Endothelial cell (in vitro differentiated cells): ENCODE data around the gene CPZ. TPM values are rescaled to one million over a fixed set of nuclear protein-coding genes. Genes with fewer than 3 reads are reported as not detected.

Experiments used
- DNase-seq: peaks from one replicate; pipeline ENCODE4 v3.0.0; 2021; ENCODE audit warnings: low spot score
- H3K27ac Mint-ChIP-seq: one replicate; pipeline ENCODE4 v1.8.0; 2021; ENCODE audit warnings: mixed read lengths, inconsistent platforms; ENCODE audit not compliant: unreplicated experiment
- H3K27me3 Mint-ChIP-seq: one replicate; pipeline ENCODE4 v1.8.0; 2021; ENCODE audit warnings: mild to moderate bottlenecking, moderate library complexity, mixed read lengths, inconsistent platforms; ENCODE audit not compliant: unreplicated experiment
- H3K36me3 Mint-ChIP-seq: one replicate; pipeline ENCODE4 v1.8.0; 2021; ENCODE audit warnings: mild to moderate bottlenecking, low read depth, mixed read lengths, inconsistent platforms; ENCODE audit not compliant: unreplicated experiment
- H3K4me1 Mint-ChIP-seq: one replicate; pipeline ENCODE4 v1.8.0; 2021; ENCODE audit warnings: mild to moderate bottlenecking, mixed read lengths, inconsistent platforms; ENCODE audit not compliant: unreplicated experiment
- H3K4me3 Mint-ChIP-seq: one replicate; pipeline ENCODE4 v1.8.0; 2021; ENCODE audit warnings: mild to moderate bottlenecking, mixed read lengths, inconsistent platforms; ENCODE audit not compliant: unreplicated experiment
- H3K9me3 Mint-ChIP-seq: one replicate; pipeline ENCODE4 v1.8.0; 2021; ENCODE audit warnings: mixed read lengths, inconsistent platforms; ENCODE audit not compliant: unreplicated experiment
- total RNA-seq: library from RNA; stranded (reverse); fragmentation: NEBNext Ultra II Directional; extraction: Animal tissue kit (Norgen Biotek cat#: 25700); gene quantifications from one replicate; pipeline ENCODE4 v1.2.1, GENCODE V29; 2021; ENCODE audit not compliant: unreplicated experiment
- TF ChIP-seq, protein P1 (sequence below): fragments of 200-600 bp; sonication (generic); IDR thresholded peaks from one replicate; pipeline ENCODE4 v1.5.0; 2021; ENCODE audit warnings: antibody characterized with exemption; ENCODE audit not compliant: unreplicated experiment

Gene CPZ
- total RNA-seq, 1 donor from 2014 or later: 0.90 TPM

DNA sequence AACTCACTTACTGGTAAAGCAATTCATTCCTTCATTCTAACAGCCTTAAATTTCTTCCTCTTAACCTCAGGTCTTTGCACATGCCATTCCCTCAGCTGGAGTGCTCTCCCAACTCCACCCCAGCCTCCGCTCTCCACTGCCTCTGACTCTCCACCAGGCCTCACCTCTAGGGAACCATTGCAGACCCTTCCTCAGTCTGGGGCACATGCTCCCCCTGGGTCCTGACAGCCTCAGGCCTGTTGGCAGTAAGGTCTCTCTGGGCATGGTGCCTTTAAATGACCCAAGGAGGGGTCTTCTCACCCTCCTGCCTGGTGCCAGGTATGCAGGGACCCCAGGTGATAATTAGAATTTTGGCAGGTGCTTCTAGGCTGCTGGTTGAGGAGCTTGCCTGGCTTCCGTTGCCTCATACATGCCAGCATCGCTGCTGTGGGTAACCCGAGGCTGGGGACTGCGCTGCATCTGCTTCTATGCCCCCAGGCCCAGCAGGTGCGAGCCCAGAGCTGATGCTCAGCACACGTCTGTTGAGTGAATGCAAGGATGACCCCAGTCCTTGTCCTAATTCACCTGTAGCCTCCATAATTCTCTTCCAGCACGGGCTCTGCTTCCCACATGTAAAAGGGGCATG lies 39.9 kb upstream of the CPZ start:
- Mint-ChIP-seq H3K4me1 (peaks cover 18% of the 10 kb centered on the region), H3K9me3 (no peaks in the 10 kb centered on the region), H3K27ac (no peak overlapping the region), H3K4me3 (no peak overlapping the region), H3K36me3 (peaks cover 3% of the 10 kb centered on the region), H3K27me3 (peaks cover 5% of the 10 kb centered on the region)
- DNase-seq: no peak
- TF ChIP-seq, protein P1, sequence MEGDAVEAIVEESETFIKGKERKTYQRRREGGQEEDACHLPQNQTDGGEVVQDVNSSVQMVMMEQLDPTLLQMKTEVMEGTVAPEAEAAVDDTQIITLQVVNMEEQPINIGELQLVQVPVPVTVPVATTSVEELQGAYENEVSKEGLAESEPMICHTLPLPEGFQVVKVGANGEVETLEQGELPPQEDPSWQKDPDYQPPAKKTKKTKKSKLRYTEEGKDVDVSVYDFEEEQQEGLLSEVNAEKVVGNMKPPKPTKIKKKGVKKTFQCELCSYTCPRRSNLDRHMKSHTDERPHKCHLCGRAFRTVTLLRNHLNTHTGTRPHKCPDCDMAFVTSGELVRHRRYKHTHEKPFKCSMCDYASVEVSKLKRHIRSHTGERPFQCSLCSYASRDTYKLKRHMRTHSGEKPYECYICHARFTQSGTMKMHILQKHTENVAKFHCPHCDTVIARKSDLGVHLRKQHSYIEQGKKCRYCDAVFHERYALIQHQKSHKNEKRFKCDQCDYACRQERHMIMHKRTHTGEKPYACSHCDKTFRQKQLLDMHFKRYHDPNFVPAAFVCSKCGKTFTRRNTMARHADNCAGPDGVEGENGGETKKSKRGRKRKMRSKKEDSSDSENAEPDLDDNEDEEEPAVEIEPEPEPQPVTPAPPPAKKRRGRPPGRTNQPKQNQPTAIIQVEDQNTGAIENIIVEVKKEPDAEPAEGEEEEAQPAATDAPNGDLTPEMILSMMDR: no peak

DNA sequence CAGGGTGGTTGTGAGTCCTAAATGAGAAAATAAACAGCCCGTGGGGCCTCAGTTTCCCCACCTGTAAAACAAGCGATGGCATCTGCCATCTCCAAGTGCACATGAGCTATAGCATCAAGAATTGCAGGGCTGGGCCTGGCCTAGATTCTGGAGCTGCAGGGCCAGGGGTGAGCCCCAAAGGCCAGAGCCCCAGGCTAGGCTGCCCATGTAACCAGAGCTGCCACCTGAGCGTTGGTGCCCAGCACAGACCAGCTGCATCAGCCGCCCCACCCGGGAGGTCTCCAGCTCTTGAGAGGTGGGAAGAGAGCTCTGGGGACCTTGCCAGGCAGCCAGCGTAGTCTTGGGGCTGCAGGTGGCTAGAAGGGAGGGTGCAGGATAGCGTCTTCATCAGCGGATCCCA lies 39.3 kb upstream of the CPZ start:
- no peak overlapping the region for H3K27ac Mint-ChIP-seq
- no peak for DNase-seq
- no peaks in the 10 kb centered on the region for H3K9me3 Mint-ChIP-seq
- H3K4me1 Mint-ChIP-seq: peaks cover 18% of the 10 kb centered on the region
- H3K27me3 Mint-ChIP-seq: peaks cover 5% of the 10 kb centered on the region
- TF ChIP-seq, protein P1: no peak
- no peak overlapping the region for H3K4me3 Mint-ChIP-seq
- peaks cover 3% of the 10 kb centered on the region for H3K36me3 Mint-ChIP-seq

DNA sequence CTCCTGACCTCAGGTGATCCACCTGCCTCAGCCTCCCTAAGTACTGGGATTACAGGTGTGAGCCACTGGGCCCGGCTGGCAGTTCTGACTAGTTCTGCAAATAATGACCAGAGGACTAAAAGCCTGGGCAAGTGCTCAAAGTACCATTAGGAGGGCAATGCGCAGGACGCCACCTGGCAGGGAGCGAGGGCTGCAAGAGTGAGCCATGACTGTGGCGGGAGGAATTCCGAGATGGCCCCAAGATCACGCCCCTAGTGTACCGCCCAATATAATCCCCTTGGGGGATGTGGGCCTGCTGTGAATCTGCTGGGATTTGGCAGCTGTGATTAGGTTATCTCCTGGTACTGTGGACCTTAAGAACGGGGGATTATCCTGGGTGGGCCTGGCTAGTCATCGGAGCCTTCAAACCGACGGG lies 38.6 kb upstream of the CPZ start:
- Mint-ChIP-seq H3K4me1 (peaks cover 12% of the 10 kb centered on the region), H3K27ac (no peak overlapping the region), H3K36me3 (peaks cover 3% of the 10 kb centered on the region), H3K4me3 (no peak overlapping the region), H3K9me3 (no peaks in the 10 kb centered on the region), H3K27me3 (peaks cover 5% of the 10 kb centered on the region)
- no peak for DNase-seq
- TF ChIP-seq, protein P1: no peak

DNA sequence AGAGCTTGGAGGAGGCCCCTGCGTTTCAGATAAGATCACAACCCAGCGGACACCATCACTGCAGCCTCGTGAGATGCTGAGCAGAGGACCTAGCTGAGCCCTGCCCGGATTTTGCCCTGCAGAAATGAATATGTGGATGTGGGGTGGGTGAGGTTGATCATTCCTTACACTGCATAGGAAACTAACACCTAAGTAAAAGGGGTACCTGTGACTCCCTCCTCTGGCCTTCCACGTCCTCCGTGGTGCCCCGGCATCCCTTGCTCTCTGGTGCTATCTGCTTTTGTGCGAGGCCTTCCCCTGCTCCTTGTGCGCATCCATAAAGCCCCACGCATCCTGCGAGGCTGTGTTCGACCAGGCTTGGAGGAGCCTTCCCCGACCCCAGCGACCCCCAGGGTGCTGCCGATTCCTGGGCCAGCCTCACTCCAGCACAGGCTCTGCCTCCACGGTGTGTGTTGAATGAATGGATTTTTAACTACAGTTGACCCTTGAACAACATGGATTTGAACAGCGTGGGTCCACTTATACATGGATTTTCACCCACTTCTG lies 37.9 kb upstream of the CPZ start:
- no peak overlapping the region for H3K4me3 Mint-ChIP-seq
- H3K4me1 Mint-ChIP-seq: peaks cover 8% of the 10 kb centered on the region
- peaks cover 5% of the 10 kb centered on the region for H3K27me3 Mint-ChIP-seq
- H3K36me3 Mint-ChIP-seq: peaks cover 3% of the 10 kb centered on the region
- H3K27ac Mint-ChIP-seq: no peak overlapping the region
- TF ChIP-seq, protein P1: no peak
- no peaks in the 10 kb centered on the region for H3K9me3 Mint-ChIP-seq
- DNase-seq: no peak

DNA sequence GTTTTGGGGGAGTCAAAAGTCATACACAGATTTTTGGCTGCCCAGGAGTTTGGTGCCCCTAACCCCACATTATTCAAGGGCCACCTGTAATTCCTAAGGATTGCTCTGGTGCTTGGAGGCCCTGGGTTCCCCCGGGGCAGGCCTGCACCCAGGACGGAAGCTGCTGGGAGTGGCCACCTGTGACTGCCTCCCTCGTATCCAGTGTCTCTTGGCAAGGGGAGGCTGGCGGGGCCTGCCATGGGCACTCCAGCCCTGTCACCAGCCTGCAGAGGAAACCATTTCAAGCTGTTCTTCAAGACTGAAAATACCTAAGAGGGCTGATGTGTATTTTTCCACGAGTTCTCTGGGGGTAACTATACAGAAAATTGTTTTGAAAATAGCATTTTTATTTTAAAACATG lies 36.8 kb upstream of the CPZ start:
- no peak for DNase-seq
- TF ChIP-seq, protein P1: no peak
- Mint-ChIP-seq H3K4me1 (peaks cover 3% of the 10 kb centered on the region), H3K27me3 (peaks cover 5% of the 10 kb centered on the region), H3K9me3 (no peaks in the 10 kb centered on the region), H3K27ac (no peak overlapping the region), H3K4me3 (no peak overlapping the region), H3K36me3 (peaks cover 3% of the 10 kb centered on the region)
